Measurements from ENCODE around the gene CCDC167.
"Not testable (repeated sequence)": the region's sequence is repeated elsewhere in the genome, so short reads cannot be mapped to it uniquely, and the experiment has no call there.

Gene CCDC167

GRCh38 chr6:37459981-37460800 lies 39.5 kb downstream of the CCDC167 start:
- no peaks in the 10 kb centered on the region for H3K27me3 ChIP-seq (ENCODE audit: control insufficient read depth, insufficient read depth, low read length)
- H3K36me3 ChIP-seq (ENCODE audit: control insufficient read depth, insufficient read depth, low read length) = peaks cover 34% of the 10 kb centered on the region
- no peak overlapping the region for H3K4me3 ChIP-seq (ENCODE audit: low read length)
- no peak overlapping the region for H3K9ac ChIP-seq (ENCODE audit: low read length)
- peaks cover 8% of the 10 kb centered on the region for H3K4me1 ChIP-seq (ENCODE audit: control insufficient read depth, insufficient read depth, low read length)
- no peak overlapping the region for H3K27ac ChIP-seq (ENCODE audit: low read depth, low read length)

- peaks cover 20% of the 10 kb centered on the region for H3K4me1 ChIP-seq (ENCODE audit: control insufficient read depth, insufficient read depth, low read length)
- peaks cover 31% of the 10 kb centered on the region for H3K36me3 ChIP-seq (ENCODE audit: control insufficient read depth, insufficient read depth, low read length)
- H3K27ac ChIP-seq (ENCODE audit: low read depth, low read length) = peak overlapping the region; percentile 27
- H3K4me3 ChIP-seq (ENCODE audit: low read length) = no peak overlapping the region
- no peak overlapping the region for H3K9ac ChIP-seq (ENCODE audit: low read length)
- H3K27me3 ChIP-seq (ENCODE audit: control insufficient read depth, insufficient read depth, low read length) = no peaks in the 10 kb centered on the region
Observed at GRCh38 chr6:37456816-37457560, 42.7 kb downstream of the CCDC167 start.

- no peak overlapping the region for H3K4me3 ChIP-seq (ENCODE audit: low read length)
- peaks cover 20% of the 10 kb centered on the region for H3K4me1 ChIP-seq (ENCODE audit: control insufficient read depth, insufficient read depth, low read length)
- peak overlapping the region; percentile 27 for H3K27ac ChIP-seq (ENCODE audit: low read depth, low read length)
- no peak overlapping the region for H3K9ac ChIP-seq (ENCODE audit: low read length)
- H3K27me3 ChIP-seq (ENCODE audit: control insufficient read depth, insufficient read depth, low read length) = no peaks in the 10 kb centered on the region
- peaks cover 23% of the 10 kb centered on the region for H3K36me3 ChIP-seq (ENCODE audit: control insufficient read depth, insufficient read depth, low read length)
Observed at GRCh38 chr6:37456126-37456525, 43.6 kb downstream of the CCDC167 start.

GRCh38 chr6:37454420-37455140 lies 45.1 kb downstream of the CCDC167 start:
- H3K27me3 ChIP-seq (ENCODE audit: control insufficient read depth, insufficient read depth, low read length) = no peaks in the 10 kb centered on the region
- H3K36me3 ChIP-seq (ENCODE audit: control insufficient read depth, insufficient read depth, low read length) = peaks cover 13% of the 10 kb centered on the region
- H3K4me1 ChIP-seq (ENCODE audit: control insufficient read depth, insufficient read depth, low read length) = peaks cover 20% of the 10 kb centered on the region
- peak overlapping the region; percentile 80 for H3K27ac ChIP-seq (ENCODE audit: low read depth, low read length)
- no peak overlapping the region for H3K4me3 ChIP-seq (ENCODE audit: low read length)
- H3K9ac ChIP-seq (ENCODE audit: low read length) = no peak overlapping the region

GRCh38 chr6:37452522-37452921 lies 47.2 kb downstream of the CCDC167 start:
- Histone ChIP-seq H3K9ac (ENCODE audit: low read length) (no peak overlapping the region), H3K4me3 (ENCODE audit: low read length) (no peak overlapping the region), H3K27me3 (ENCODE audit: control insufficient read depth, insufficient read depth, low read length) (no peaks in the 10 kb centered on the region), H3K27ac (ENCODE audit: low read depth, low read length) (peak overlapping the region; percentile 68), H3K36me3 (ENCODE audit: control insufficient read depth, insufficient read depth, low read length) (peaks cover 8% of the 10 kb centered on the region), H3K4me1 (ENCODE audit: control insufficient read depth, insufficient read depth, low read length) (peaks cover 20% of the 10 kb centered on the region)

- peaks cover 14% of the 10 kb centered on the region for H3K36me3 ChIP-seq (ENCODE audit: control insufficient read depth, insufficient read depth, low read length)
- no peaks in the 10 kb centered on the region for H3K27me3 ChIP-seq (ENCODE audit: control insufficient read depth, insufficient read depth, low read length)
- H3K9ac ChIP-seq (ENCODE audit: low read length) = no peak overlapping the region
- H3K4me3 ChIP-seq (ENCODE audit: low read length) = no peak overlapping the region
- peaks cover 14% of the 10 kb centered on the region for H3K4me1 ChIP-seq (ENCODE audit: control insufficient read depth, insufficient read depth, low read length)
- H3K27ac ChIP-seq (ENCODE audit: low read depth, low read length) = peak overlapping the region; percentile 68
Observed at GRCh38 chr6:37451441-37452193, 48.1 kb downstream of the CCDC167 start.

- Histone ChIP-seq H3K27ac (ENCODE audit: low read depth, low read length) (no peak overlapping the region), H3K27me3 (ENCODE audit: control insufficient read depth, insufficient read depth, low read length) (no peaks in the 10 kb centered on the region), H3K36me3 (ENCODE audit: control insufficient read depth, insufficient read depth, low read length) (peaks cover 14% of the 10 kb centered on the region), H3K4me3 (ENCODE audit: low read length) (no peak overlapping the region), H3K9ac (ENCODE audit: low read length) (no peak overlapping the region), H3K4me1 (ENCODE audit: control insufficient read depth, insufficient read depth, low read length) (peaks cover 12% of the 10 kb centered on the region)
Observed at GRCh38 chr6:37449984-37450383, 49.7 kb downstream of the CCDC167 start.

- not testable (repeated sequence) for H3K4me1 ChIP-seq (ENCODE audit: control insufficient read depth, insufficient read depth, low read length); H3K4me3 ChIP-seq (ENCODE audit: low read length); H3K27me3 ChIP-seq (ENCODE audit: control insufficient read depth, insufficient read depth, low read length); H3K9ac ChIP-seq (ENCODE audit: low read length)
- Histone ChIP-seq H3K27ac (ENCODE audit: low read depth, low read length) (peak overlapping the region; percentile 30), H3K36me3 (ENCODE audit: control insufficient read depth, insufficient read depth, low read length) (peaks cover 11% of the 10 kb centered on the region)
Observed at GRCh38 chr6:37443216-37443542, 56.5 kb downstream of the CCDC167 start.

GRCh38 chr6:37442416-37443215 lies 57.1 kb downstream of the CCDC167 start:
- peaks cover 13% of the 10 kb centered on the region for H3K36me3 ChIP-seq (ENCODE audit: control insufficient read depth, insufficient read depth, low read length)
- H3K27me3 ChIP-seq (ENCODE audit: control insufficient read depth, insufficient read depth, low read length) = no peaks in the 10 kb centered on the region
- H3K27ac ChIP-seq (ENCODE audit: low read depth, low read length) = peak overlapping the region; percentile 30
- no peak overlapping the region for H3K4me3 ChIP-seq (ENCODE audit: low read length)
- H3K9ac ChIP-seq (ENCODE audit: low read length) = no peak overlapping the region
- no peaks in the 10 kb centered on the region for H3K4me1 ChIP-seq (ENCODE audit: control insufficient read depth, insufficient read depth, low read length)

- Histone ChIP-seq H3K36me3 (ENCODE audit: control insufficient read depth, insufficient read depth, low read length) (peaks cover 11% of the 10 kb centered on the region), H3K4me1 (ENCODE audit: control insufficient read depth, insufficient read depth, low read length) (no peaks in the 10 kb centered on the region), H3K27ac (ENCODE audit: low read depth, low read length) (no peak overlapping the region)
Observed at GRCh38 chr6:37441651-37442050, 58.0 kb downstream of the CCDC167 start.

GRCh38 chr6:37438930-37439329 lies 60.8 kb downstream of the CCDC167 start:
- Histone ChIP-seq H3K36me3 (ENCODE audit: control insufficient read depth, insufficient read depth, low read length) (peaks cover 16% of the 10 kb centered on the region), H3K27me3 (ENCODE audit: control insufficient read depth, insufficient read depth, low read length) (no peaks in the 10 kb centered on the region), H3K4me1 (ENCODE audit: control insufficient read depth, insufficient read depth, low read length) (peaks cover 5% of the 10 kb centered on the region), H3K9ac (ENCODE audit: low read length) (no peak overlapping the region), H3K27ac (ENCODE audit: low read depth, low read length) (no peak overlapping the region), H3K4me3 (ENCODE audit: low read length) (no peak overlapping the region)

More at GRCh38 chr6:37441651-37442050, 58.0 kb downstream of the CCDC167 start:
- Histone ChIP-seq H3K27me3 (ENCODE audit: control insufficient read depth, insufficient read depth, low read length) (no peaks in the 10 kb centered on the region), H3K9ac (ENCODE audit: low read length) (no peak overlapping the region), H3K4me3 (ENCODE audit: low read length) (no peak overlapping the region)
